Activated CD4-positive, alpha-beta T cell treated with anti-CD3 and anti-CD28 coated beads for 4 hours (primary cell): ENCODE data around the gene ARHGEF26.

Experiments
- DNase-seq, 2 donors: peaks; one replicate each; pipeline ENCODE4 v3.0.0-alpha.2; 2020

Gene ARHGEF26

GRCh38 chr3:154156530-154156929, 35.3 kb downstream of the ARHGEF26 start:
- no peak for DNase-seq

- DNase-seq = no peak
Observed at GRCh38 chr3:154161806-154162205, 40.6 kb downstream of the ARHGEF26 start.

DNA sequence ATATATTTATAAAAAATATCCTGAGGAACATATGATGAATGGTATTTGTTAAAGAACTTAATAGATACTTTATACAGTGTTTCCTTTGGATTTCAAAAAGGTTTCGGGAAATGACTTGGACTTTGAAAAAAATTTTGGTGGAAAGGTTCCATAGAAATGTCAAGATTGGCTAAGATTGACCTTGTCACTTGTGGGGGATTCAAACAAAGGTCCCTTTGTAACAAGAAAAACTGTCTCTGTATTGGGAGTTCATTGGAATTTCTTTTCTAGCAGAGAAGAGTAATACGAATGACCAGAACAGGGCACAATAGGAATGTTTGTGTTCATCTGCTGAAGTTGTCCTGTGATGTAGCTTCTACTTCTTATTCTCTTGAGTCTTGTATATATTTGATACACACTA, 43.2 kb downstream of the ARHGEF26 start:
- no peak for DNase-seq

DNA sequence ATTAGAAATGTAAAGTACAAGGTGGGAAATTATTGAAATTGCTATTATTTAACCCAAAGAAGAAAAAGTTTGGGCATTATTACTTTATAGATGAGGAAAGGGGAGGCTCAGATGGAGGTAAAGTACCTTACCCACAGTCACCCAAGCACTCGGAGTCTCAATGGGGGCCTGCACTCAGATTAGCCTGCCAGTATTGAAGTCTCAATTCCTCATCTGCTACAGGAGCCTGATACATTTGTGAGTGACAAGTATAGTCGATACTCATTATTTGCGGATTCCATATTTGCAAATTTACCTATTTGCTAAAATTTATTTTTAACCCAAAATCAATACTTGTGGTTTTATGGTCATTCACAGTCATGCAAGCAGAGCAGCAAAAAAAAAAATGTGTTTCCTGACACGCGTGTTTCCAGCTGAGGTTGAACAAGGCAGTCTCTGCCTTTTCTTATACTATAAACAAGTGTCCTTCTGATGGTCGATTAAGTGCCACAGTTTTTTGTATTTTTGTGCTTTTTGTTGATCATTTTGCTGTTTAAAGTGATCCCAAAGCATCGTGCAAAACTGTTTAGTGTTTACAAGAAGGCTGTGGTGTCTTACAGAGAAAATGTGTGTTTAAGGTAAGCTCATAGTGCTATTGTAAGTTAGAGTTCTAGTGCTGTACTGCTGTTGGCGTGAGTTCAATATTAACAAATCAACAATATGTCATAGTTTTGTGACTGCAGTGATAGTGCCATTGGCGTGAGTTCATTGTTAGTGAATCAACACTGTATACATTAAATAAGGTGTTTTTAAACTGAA, 48.0 kb downstream of the ARHGEF26 start:
- no peak for DNase-seq

- DNase-seq = no peak
Observed at GRCh38 chr3:154169796-154170110, 48.6 kb downstream of the ARHGEF26 start.

DNA sequence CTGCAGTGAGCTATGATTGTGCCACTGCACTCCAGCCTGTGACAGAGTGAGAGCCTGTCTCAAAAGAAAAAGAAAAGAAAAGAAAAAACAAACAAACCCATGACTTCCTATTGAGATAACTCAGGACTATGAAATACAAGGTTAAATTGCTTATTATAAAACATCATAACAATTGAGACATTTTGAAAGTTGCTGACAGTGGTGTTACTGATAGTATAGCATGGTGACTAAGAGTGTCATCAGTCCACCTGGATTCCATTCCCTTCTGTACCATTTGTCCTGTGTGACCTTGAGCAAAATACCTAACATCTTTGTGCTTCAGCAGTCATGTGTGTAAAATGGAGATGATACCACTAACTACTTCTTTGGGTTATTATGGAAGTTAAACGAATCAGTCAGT, 49.1 kb downstream of the ARHGEF26 start:
- no peak for DNase-seq

DNA sequence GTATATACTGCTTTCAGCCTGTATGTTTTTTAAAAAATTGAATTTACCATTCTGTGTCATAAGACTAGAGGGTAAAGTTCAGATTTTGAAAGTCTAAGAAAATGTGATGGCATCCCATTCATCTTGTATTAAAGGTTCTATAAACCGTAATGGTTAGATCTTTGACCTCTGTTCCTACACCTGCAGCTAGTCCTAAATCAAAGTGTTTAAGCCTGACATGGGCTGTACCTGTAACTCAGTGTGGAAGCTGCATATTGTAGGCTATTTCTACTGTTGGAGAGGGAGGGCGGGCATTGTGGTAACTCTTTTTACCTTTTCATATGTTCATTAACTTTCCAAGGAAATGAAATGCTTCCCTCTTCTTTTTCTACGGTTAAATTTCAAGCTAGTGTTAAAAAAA, 53.9 kb downstream of the ARHGEF26 start:
- no peak for DNase-seq

GRCh38 chr3:154176036-154176435, 54.8 kb downstream of the ARHGEF26 start:
- no peak for DNase-seq

- DNase-seq = no peak
Observed at GRCh38 chr3:154177406-154177805, 56.2 kb downstream of the ARHGEF26 start.

- DNase-seq = no peak
Observed at GRCh38 chr3:154178172-154178571, 57.0 kb downstream of the ARHGEF26 start.

GRCh38 chr3:154180836-154181691, 59.9 kb downstream of the ARHGEF26 start:
- no peak for DNase-seq

GRCh38 chr3:154182322-154182922, 61.2 kb downstream of the ARHGEF26 start:
- no peak for DNase-seq

GRCh38 chr3:154182975-154183374, 61.8 kb downstream of the ARHGEF26 start:
- no peak for DNase-seq

- DNase-seq = no peak
Observed at GRCh38 chr3:154184582-154184981, 63.4 kb downstream of the ARHGEF26 start.

DNA sequence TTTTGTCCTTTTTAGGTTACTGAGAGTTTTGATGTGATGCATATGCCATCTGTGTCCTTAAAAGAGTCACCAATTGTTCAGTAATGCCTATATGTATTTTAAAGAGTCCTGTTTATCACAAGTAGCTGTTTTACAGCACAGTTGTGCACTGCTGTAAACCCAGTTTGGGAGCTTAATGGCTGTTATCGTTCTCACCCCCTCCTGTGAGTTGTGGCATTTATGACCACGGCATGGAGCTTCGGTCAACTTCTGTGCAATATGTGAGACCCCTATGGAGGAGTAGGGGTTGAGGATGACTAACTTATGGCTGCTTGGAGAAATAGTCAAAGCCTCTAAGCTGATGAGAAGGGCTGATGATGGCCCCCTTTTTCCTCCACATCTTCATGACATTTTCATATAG, 67.2 kb downstream of the ARHGEF26 start:
- no peak for DNase-seq

DNA sequence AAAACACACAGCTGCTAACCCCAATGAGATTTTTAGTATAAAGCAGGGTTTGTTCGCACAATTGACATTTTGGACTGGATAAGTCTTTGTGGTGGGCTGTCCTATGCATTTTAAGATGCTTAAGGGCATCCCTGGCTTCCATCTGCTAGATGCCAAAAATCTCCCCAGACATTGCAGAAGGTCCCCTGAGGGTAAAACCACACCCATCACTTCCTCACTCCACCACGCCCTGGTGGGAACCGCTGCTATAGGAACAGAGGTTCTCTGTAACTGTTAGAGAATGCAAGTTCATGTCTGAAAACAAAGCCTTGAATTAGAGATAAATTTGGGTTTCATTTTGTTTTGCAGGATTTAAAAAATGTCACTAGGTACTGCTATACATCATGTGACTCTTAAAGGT, 67.7 kb downstream of the ARHGEF26 start:
- no peak for DNase-seq

- no peak for DNase-seq
Observed at GRCh38 chr3:154191520-154191919, 70.3 kb downstream of the ARHGEF26 start.

- no peak for DNase-seq
Observed at GRCh38 chr3:154192225-154192624, 71.0 kb downstream of the ARHGEF26 start.

GRCh38 chr3:154193000-154193615, 71.9 kb downstream of the ARHGEF26 start:
- DNase-seq = no peak

- no peak for DNase-seq
Observed at GRCh38 chr3:154194877-154195276, 73.7 kb downstream of the ARHGEF26 start.

DNA sequence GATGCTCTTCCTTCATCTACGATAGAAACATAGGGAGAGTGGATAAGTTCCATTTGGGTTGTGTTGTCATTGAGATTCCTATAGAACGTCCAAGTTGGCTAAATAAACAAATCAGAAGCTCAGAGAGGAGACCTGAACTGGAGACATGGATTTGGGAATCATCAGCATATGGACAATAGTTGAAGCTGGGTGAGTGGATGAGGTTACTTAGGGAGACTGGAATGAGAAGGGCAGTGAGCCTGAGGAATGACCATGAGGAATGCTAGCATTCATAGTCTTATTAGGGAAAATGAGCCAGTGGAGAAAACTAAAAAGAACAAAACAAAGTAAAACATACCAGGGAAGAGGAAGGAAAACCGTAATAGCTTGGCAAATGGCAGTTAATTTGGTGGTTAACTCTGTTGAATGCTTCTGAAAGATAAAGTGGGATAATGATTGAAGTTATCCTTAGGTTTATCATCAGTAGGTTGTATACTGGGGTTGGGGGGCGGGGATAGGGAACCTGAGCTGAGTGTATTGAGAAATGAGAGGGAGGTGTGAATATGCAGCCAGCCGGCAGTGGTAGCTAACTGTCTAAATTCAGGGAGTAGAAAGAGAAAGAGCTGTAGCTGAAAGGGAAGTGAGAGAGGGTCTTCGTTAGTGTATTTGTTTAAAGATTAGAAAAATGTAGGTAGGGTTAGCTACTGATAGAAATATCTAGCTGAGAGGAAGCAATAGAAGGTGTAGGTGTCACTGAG, 74.6 kb downstream of the ARHGEF26 start:
- DNase-seq = no peak

GRCh38 chr3:154197751-154198150, 76.6 kb downstream of the ARHGEF26 start:
- no peak for DNase-seq

- DNase-seq = no peak
Observed at GRCh38 chr3:154209499-154209898, 88.3 kb downstream of the ARHGEF26 start.
